GM18505 (cell line): Measurements from ENCODE around the gene GID8.

ENCODE experiments used
- ATAC-seq: cut with Tn5 transposase; IDR thresholded peaks from one replicate; pipeline ENCODE4 v1.9.1; 2021; ENCODE audit not compliant: unreplicated experiment
- POLR2A ChIP-seq: IDR thresholded peaks from 4 replicates; pipeline ENCODE4 v1.6.1; 2011; ENCODE audit warnings: borderline replicate concordance; ENCODE audit not compliant: insufficient read depth, insufficient read length; ENCODE audit errors: extremely low read depth

GID8 gene

DNA sequence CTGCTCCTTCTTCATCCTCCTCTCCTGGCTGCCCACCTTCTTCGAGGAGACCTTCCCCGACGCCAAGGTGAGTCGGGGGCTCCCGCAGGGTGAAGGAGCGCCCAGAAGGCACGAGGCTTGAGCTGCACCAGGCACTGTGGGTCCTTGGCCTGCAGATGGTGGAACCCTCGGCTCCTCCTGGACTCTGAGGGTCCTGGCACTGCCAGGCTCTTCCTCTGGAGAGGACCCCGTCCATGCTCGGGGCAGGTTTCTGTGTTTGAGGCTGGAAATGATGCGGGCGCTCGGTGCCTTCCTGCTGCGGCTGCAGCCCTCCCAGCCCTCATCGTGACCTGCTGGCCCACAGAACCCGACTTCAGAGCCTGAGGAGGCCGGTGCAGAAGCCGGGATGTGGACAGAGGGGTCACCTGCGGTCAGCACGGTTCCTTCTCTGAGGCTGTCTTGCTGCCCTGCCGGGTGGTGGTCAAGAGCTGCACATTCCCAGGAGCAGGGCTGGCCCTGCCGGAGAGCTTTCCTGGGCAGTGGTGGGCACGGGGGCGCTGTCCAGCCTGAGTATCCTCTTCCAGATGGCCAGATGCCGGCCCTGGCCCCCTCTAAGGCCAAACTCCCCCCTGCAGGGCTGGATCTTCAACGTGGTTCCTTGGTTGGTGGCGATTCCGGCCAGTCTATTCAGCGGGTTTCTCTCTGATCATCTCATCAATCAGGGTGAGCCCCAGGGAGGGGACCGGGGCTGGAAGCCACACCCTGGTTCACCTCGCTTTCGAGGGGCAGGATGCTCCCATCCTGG lies 25.9 kb downstream of the GID8 start:
- TF ChIP-seq POLR2A = no peak
- ATAC-seq = no peak

DNA sequence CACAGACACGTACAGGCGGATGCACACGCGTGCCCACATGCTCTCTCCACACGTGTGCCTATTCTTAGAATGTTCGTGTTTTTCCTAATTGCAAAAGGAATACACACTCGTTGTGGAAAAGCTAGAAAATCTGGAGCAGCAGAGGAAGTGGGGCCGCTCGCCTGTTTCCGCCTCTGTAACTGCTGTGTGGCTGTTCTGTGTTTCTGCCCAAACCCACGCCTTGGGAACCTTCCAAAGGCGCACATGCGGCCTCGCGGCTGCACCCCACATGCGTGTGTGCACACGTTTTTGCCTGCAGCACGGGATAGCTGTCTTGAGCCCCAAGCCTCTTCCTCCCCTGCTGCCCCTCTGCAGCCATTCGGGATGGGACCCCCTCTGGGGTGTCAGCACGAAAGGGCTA lies 26.8 kb downstream of the GID8 start:
- no peak for ATAC-seq
- no peak for TF ChIP-seq POLR2A

DNA sequence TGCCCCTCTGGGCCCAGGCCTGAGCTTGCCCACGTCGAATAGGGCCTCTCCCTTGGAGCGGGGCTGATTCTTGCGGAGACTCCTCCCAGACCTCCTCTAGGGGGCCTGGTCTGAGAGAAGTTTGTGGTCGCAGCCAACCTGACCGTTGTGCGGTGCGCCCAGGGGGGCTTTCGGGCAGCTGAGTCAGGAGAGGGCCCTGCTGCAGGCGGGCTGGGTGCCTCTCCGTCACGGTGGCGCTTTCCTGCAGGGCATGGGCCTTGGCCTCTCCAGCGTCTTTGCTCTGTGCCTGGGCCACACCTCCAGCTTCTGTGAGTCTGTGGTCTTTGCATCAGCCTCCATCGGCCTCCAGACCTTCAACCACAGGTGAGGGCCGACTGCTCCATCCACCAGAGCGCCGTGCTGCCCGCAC lies 27.4 kb downstream of the GID8 start:
- no peak for TF ChIP-seq POLR2A
- no peak for ATAC-seq

DNA sequence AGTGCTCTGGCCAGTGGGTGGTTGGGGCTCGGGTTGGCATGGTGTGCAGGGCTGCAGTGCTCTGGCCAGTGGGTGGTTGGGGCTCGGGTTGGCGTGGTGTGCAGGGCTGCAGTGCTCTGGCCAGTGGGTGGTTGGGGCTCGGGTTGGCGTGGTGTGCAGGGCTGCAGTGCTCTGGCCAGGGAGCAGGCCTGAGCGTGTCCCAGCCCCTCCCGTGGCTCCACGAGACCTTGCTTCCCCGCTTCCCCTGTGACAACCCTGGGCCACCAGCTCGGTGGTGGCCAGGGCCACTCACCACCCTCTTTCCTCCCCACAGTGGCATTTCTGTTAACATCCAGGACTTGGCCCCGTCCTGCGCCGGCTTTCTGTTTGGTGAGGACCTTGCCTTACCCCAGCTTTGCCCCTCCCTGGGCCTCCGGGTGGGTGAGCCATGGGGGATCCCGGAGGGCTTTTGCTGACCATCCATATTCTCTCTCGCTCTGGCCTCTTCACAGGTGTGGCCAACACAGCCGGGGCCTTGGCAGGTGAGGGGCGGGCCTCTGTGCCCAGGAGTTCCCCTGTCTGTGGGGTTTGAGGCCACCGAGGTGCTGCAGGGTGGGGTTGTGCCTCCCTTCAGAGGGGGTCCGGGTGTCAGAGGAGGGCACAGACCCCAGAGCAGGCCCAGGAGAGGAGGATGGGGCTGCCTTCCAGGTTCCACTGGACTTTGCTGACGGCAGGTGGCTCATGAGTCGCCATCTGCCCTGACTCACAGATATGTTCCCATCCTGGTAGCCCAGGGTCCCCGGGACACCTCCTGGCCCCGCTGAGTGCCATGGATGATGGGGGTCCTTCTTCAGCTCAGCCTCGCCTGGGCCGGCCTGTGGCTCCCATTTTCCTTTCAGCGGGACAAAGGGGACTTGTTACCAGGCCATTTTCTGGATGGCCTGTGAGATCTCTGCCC lies 28.5 kb downstream of the GID8 start:
- no peak for ATAC-seq
- no peak for TF ChIP-seq POLR2A

DNA sequence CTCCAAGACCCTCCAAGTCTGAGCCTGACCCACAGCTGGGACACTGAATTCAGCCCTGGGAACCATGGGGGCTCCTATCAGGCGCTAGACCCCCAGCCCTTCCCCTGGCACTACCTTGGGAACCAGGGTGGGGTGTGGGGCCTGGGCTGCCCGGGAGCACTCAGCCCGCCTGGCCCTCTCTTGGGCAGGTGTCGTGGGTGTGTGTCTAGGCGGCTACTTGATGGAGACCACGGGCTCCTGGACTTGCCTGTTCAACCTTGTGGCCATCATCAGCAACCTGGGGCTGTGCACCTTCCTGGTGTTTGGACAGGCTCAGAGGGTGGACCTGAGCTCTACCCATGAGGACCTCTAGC lies 29.2 kb downstream of the GID8 start:
- no peak for TF ChIP-seq POLR2A
- no peak for ATAC-seq

DNA sequence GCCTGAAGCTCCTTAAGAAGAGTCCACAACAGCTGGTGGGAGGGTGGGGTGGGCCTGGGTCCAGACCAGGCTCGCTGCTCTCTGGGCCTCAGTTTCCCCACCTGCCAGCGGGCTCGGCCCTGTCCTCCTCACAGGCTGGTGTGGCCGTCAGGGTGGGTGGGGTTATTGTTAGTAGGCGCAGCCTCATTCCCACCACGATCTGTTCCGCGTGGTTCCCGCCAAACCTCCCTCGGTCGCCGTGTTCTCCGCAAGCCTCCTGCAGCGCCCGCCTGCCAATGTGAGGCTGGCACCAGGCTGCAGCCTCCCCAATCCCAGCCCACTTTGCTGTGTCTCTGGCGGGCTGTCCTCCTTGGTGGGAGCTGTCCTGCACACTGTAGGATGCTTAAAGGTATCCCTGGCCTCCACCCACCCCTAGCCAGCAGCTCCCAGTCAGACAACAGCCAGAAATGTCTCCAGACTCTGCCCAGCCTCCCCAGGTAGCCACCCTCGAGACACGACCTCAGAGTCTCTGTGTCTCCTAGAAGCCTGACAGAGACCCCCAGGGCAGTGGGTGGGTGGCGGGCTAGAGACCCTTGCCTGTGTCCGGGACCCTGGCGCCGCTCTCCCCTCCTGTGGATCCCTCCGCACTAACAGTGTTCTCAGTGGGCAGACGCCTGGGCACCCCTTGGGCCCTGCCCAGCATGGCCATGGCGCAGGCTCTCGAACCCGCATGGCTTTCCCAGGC lies 29.8 kb downstream of the GID8 start:
- TF ChIP-seq POLR2A = no peak
- ATAC-seq = no peak

DNA sequence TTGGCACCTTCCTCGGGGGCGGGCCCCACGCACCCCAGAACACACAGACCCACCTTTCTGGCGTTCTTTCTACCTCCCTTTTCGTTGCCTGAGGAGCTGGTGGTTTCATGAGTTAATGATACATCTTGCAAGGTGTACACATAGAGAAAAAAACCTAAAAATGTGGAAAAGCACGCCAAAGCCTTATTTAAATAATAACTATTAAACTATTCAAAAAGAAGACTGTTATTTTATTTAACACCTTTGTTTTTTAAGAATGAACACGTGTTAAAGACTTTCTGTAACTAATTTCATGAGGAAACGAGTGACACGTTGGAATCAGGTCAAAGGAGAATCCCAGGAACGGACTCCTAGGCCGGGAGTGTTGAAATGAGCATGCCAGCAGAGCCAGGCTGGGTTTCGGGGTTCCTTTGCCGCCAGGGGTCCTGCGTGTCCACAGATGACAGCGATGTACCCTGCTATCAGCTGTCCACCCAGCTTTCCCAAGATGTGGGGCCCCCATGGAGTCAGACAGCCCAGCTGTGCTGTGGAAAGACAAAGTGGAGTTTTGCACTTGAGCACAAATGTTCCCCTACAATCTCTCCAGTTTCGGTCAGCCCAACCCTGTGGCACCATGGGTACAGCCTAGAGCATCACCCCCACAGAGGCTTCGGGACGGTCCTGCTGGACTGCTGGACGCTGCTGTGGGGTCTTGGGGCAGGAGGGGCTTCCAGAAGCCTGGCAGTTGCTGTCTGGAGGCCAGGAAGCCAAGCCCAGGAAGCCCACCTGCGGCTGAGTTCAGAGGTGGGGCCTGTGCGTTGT lies 30.6 kb downstream of the GID8 start:
- peak; percentile 28 for TF ChIP-seq POLR2A
- ATAC-seq = no peak

DNA sequence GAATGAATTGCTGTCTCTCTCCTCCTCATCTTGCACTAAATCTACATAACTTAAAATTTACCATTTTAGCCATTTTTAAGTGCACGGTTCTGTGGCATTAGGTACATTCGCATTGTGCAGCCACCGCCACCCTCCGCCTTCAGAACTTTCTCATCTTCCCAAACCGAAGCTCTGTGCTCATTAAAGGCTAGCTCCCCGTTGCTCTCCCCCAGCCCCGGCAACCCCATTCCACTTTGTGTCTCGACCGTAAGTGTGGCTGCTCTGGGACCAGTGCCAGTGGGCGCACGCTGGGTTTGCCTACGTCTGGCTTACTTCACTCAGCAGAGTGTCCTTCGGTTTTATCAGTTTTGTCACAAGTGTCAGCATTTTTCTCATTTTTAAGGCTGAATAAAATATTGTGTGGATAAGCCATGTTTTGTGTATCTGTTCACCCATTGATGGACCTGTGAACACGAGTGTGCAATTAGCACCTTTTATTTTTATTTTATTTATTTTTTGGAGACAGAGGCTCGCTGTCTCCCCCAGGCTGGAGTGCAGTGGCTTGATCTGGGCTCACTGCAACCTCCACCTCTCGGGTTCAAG lies 31.3 kb downstream of the GID8 start:
- ATAC-seq = no peak
- TF ChIP-seq POLR2A = no peak

DNA sequence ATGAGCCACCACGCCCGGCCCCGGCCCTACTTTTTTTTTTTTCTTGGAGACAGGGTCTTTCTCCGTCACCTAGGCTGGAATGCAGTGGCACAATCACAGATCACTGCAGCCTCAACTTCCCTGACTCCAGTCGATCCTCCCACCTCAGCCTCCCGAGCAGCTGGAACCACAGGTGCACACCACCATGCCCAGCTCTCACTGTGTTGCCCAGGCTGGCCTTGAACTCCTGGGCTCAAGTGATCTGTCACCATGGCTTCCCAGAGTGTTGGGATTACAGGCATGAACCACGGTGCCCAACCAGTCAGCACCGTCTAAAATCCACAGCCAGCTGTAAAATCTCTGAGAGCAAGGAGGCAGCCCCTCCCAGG lies 32.0 kb downstream of the GID8 start:
- ATAC-seq = no peak
- TF ChIP-seq POLR2A = no peak

DNA sequence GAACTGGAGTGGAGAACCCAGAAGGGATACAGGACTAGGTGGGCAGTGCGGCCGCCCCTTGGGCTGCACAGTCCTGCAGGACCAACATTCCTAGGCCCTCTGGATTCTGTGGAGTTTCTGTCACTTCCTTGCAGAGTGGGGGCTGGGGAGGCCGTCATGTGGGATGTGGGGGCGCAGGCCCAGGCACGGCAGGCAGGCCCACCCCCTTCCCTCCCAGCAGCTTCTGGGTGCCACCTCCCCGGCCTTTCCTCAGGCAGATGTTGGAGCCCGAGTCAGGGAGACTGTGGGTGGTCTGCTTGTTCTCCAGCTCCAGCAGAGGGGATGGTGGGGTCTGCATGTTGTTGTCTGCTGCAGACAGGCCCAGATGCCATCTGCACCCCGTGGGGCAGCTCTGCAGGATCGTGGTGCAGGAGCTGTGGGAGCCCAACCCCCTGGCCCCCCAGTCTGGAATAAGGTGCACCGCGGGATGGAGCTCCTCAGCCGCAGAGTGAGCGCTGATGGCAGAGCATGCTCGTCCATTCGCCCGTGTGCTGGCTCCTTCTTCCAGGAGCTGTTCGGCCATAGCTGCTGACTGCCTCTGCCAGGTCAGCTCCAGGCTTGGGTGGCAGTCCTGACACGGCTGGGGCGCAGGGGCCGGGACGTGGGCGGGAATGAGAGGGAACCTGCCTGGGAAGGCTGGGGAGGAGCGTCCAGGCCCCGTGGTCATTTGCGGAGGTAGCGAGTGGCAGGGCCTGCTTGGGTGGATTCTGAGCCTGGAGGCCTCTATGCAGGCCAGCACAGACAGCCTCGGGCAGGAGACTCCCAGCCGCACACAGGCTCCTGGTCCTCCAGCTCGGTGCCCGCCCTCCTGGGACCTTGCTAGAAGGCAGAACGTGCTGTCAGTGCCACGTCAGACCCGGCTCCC lies 32.6 kb downstream of the GID8 start:
- ATAC-seq = no peak
- no peak for TF ChIP-seq POLR2A

DNA sequence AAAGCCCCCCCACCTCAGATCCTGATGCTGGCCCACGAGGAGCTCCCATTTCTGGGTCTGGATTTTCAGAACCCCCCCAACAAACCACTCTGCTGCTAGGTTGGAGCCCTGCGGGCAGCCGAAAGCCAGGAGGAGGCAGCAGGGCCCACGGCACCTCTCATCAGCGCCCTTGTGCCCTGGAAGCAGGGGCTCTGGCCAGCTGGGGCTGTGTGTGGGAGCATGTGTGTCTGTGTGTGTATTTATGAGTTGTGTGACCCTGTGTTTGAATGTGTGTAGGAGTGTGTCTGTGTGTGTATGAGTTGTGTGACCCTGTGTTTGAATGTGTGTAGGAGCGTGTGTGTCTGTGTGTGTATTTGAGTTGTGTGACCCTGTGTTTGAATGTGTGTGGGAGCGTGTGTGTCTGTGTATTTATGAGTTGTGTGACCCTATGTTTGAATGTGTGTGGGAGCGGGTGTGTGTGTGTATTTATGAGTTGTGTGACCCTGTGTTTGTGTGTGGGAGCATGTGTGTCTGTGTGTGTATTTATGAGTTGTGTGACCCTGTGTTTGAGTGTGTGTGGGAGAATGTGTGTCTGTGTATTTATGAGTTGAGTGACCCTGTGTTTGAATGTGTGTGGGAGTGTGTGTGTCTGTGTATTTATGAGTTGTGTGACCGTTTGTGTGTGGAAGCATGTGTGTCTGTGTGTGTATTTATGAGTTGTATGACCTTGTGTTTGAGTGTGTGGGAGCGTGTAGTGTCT lies 33.4 kb downstream of the GID8 start:
- no peak for TF ChIP-seq POLR2A
- no peak for ATAC-seq
